HUES64 (cell line): ENCODE data around the gene KCND3.

ENCODE experiments used
- H3K27ac ChIP-seq: 2 replicates; pipeline ENCODE4 v1.7.0; 2013; ENCODE audit warnings: low read depth, low read length, inconsistent platforms
- H3K27me3 ChIP-seq: 2 replicates; pipeline ENCODE4 v1.6.1; 2013; ENCODE audit warnings: mild to moderate bottlenecking, low read length; ENCODE audit not compliant: insufficient read depth
- H3K36me3 ChIP-seq: 2 replicates; pipeline ENCODE4 v1.6.1; 2013; ENCODE audit warnings: mild to moderate bottlenecking, low read length; ENCODE audit not compliant: insufficient read depth
- H3K4me1 ChIP-seq: 2 replicates; pipeline ENCODE4 v1.6.1; 2013; ENCODE audit warnings: mild to moderate bottlenecking, low read length, moderate library complexity; ENCODE audit not compliant: insufficient read depth
- H3K4me3 ChIP-seq: 2 replicates; pipeline ENCODE4 v1.5.1; 2013; ENCODE audit warnings: mild to moderate bottlenecking, low read length, moderate library complexity
- H3K9ac ChIP-seq: 2 replicates; pipeline ENCODE4 v1.6.1; 2013; ENCODE audit warnings: mild to moderate bottlenecking, low read depth, low read length
- H3K9me3 ChIP-seq: 2 replicates; pipeline ENCODE4 v1.6.1; 2013; ENCODE audit warnings: low read depth, low read length; ENCODE audit not compliant: insufficient read depth
- WGBS: fragments of 150-250, 120-280 bp; methylation state at CpG from one replicate; pipeline ENCODE4 v1.1.7; 2013; ENCODE audit warnings: missing lambda C conversion rate; 5-methylcytosine and 5-hydroxymethylcytosine counted together

The KCND3 gene

DNA sequence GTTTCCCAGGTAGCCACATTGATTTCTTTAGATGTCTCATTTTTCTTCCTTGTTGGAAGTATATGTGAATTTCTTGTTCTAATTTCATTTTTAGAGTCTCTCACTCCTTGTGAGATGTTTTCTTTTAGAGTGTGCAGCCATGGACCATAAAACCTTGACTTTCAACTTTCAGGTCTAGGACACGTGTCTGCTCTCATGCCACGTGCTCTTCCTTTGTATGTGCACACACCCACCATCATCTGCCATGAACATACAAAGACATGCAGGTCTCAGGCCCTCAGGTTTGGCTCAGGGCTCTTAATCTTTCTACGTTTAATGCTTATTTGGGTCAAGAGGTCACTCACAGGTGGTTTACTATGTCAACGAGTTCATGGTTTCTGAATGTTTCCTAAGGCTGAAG, 163.2 kb downstream of the KCND3 start:
- no peaks in the 10 kb centered on the region for H3K9me3 ChIP-seq
- H3K27ac ChIP-seq: no peak overlapping the region

DNA sequence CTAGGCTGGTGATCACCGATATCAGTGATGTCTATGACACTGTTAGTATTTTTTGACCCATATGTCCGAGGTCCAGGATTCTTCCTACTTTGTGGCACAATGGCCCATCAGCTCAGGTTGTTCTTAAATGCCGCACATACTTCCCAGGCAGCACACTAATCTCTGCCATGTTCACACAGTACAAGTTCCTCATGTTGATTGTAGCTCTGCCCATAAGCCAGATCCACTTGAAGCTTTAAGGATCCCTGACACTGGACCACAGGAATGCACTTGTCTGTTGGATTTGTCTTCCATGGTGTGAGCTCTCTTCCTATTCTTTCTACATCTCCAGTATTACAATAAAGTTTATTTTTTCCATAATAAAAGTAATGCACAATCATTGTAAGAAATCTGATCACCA, 164.3 kb downstream of the KCND3 start:
- Histone ChIP-seq H3K9ac (no peak overlapping the region), H3K4me1 (no peaks in the 10 kb centered on the region), H3K27ac (no peak overlapping the region), H3K27me3 (no peaks in the 10 kb centered on the region), H3K36me3 (no peaks in the 10 kb centered on the region), H3K4me3 (no peak overlapping the region), H3K9me3 (no peaks in the 10 kb centered on the region)
- WGBS: 92% methylated on average over 3 of the region's 3 CpGs

More for the DNA sequence above, 163.2 kb downstream of the KCND3 start:
- Histone ChIP-seq H3K4me1 (no peaks in the 10 kb centered on the region), H3K9ac (no peak overlapping the region), H3K27me3 (no peaks in the 10 kb centered on the region), H3K4me3 (no peak overlapping the region), H3K36me3 (no peaks in the 10 kb centered on the region)
- WGBS: 85% methylated on average over 4 of the region's 4 CpGs

DNA sequence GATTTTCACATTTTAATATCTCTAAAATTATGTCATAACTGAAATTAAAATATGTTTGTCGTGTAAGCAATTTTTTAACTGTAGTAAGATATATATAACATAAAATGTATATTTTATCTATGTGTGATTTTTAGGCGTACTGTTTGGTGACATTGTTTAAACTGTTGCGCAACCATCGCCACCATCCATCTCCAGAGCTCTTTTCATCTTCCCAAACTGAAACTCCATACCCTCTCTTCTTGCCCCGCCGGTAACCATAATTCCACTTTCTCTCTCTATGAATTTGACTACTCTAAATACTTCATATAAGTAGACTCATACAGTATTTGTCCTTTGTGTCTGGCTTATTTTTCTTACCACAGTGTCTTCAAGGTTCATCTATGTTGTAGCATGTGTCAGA, 167.3 kb downstream of the KCND3 start:
- Histone ChIP-seq H3K27ac (no peak overlapping the region), H3K27me3 (no peaks in the 10 kb centered on the region), H3K4me3 (no peak overlapping the region), H3K4me1 (no peaks in the 10 kb centered on the region), H3K36me3 (no peaks in the 10 kb centered on the region), H3K9me3 (no peaks in the 10 kb centered on the region), H3K9ac (no peak overlapping the region)
- 94% methylated on average over 5 of the region's 6 CpGs for WGBS

DNA sequence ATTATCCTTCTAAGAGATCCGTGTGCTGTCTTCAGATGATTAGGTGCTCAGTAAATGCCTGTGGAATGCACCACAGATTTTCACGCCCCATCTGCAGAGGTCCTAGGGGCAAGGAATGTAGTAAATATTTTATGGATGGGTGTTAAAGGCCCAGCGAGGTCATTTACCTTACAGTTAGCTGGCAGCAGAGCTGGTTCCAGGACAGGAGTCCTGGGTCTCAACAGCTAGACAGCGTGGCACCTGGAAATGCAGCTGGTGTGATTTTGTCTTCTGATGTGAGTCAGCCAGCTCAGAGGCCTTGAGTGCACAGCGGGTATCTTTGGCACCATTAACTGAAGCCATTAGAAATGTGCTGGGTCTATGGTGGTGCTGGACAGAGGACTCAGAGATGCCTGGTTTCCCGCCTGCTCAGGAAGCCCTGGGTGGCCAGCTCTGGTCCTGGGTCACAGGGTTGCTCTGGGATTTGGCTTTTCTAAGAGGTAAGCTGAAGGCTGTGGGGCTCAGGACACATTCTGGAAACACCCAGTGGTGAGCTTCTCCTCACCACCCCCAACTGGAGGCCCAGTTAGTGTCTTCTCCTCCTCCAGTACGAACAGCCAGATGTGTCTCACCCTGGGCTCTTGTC, 168.2 kb downstream of the KCND3 start:
- no peaks in the 10 kb centered on the region for H3K27me3 ChIP-seq
- WGBS: 90% methylated on average over 7 of the region's 7 CpGs
- no peak overlapping the region for H3K4me3 ChIP-seq
- H3K36me3 ChIP-seq: no peaks in the 10 kb centered on the region
- no peaks in the 10 kb centered on the region for H3K9me3 ChIP-seq
- no peak overlapping the region for H3K27ac ChIP-seq
- no peaks in the 10 kb centered on the region for H3K4me1 ChIP-seq
- H3K9ac ChIP-seq: no peak overlapping the region

DNA sequence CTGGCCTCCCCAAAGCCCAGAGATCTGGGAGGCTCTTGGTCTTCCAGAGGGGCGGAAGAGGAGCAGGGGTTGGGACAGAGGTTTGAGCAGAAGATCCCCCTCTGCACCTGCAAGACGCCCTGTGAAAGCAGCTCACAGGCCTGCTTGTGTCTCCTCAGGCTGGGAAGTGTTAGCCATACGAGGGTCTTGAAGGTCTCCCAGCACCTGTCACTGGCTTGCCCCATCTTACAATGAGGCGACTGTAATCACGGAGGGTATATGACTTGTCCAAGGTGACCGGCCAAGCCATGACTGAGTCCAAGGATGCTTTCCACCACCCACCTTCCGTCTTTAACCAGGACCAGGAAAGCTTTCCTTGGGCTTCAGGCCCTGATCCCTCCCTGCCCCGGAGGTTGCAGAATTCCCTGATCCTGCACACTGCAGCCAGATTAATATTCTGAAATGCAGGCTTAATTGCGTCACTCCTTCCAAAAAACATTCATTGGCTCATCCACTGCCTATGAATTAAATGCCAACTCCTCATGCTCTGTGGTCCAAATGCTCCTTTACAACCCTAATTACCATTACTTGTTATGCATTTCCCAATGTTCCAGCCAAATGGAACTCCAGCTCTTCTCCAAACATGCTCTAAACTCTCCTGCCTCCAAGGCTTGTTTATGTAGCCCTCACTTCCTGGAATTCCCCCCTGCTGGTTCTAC, 169.8 kb downstream of the KCND3 start:
- Histone ChIP-seq H3K27me3 (no peaks in the 10 kb centered on the region), H3K27ac (no peak overlapping the region), H3K4me3 (no peak overlapping the region), H3K9ac (no peak overlapping the region), H3K36me3 (no peaks in the 10 kb centered on the region), H3K4me1 (no peaks in the 10 kb centered on the region), H3K9me3 (no peaks in the 10 kb centered on the region)
- 91% methylated on average over 9 of the region's 9 CpGs for WGBS

DNA sequence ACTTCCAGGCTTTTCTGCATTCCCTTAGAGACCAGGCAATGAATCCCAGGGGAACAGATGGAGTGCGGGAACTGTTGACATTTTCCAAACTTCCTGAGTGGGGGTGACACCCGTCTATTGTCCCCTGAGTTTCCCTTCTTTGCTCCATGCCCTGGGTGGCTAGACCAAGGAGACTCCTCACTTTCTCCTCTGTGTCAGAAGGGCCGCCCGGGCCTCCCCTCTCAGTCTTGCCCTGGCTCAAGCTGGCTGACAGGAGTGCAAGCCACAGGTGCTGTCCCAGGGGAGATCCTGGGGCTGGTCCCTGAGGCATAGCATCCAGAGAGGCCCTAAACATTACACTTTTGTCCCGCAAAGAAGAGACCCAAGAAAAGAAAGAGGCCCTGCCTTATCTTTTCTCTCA, 170.9 kb downstream of the KCND3 start:
- no peaks in the 10 kb centered on the region for H3K27me3 ChIP-seq

DNA sequence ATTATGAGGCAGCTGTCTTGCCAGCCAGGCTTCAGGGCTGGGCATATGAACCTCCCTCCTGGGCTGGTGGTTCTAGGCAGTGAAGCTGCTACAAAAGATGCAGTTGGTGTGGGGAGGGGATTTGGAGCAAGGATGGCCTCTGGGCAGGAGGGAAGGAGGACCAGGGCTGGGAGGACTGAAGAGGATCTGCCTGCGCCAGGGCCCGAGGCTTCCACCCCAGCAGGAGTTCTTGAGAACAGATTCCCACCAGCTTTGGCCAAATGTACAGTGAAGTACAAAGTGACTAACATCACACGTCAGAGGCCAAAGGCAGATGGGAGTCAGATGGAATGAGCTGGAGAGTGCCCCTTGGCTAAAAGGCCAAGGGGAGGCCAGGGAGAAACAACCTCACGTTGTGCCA, 171.4 kb downstream of the KCND3 start:
- no peak overlapping the region for H3K4me3 ChIP-seq
- no peaks in the 10 kb centered on the region for H3K9me3 ChIP-seq
- WGBS: 88% methylated on average over 4 of the region's 4 CpGs
- H3K36me3 ChIP-seq: no peaks in the 10 kb centered on the region
- H3K9ac ChIP-seq: no peak overlapping the region
- H3K4me1 ChIP-seq: no peaks in the 10 kb centered on the region
- no peaks in the 10 kb centered on the region for H3K27me3 ChIP-seq
- H3K27ac ChIP-seq: no peak overlapping the region

More for the DNA sequence above, 170.9 kb downstream of the KCND3 start:
- Histone ChIP-seq H3K9me3 (no peaks in the 10 kb centered on the region), H3K4me1 (no peaks in the 10 kb centered on the region), H3K36me3 (no peaks in the 10 kb centered on the region), H3K27ac (no peak overlapping the region), H3K4me3 (no peak overlapping the region), H3K9ac (no peak overlapping the region)
- 90% methylated on average over 5 of the region's 5 CpGs for WGBS

DNA sequence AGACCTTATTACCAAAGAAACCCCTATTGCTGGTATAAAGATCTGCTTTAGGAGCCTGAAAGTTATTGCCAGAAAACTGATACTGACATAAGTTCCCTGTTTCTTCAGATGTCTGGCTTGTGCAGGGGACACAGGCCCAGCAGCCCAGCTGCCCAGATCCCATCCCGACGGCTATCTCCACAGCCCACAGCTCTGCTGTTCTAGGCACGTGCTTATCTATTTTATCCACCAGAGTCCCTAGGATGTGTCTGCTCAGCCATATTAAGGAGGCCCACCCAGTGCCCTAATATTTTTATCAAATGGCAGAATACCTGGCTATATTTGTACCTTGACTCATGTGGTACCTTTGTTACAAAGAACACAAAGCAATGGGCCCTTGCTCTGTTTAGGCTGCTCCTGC, 174.8 kb downstream of the KCND3 start:
- Histone ChIP-seq H3K27ac (no peak overlapping the region), H3K36me3 (no peaks in the 10 kb centered on the region), H3K4me3 (no peak overlapping the region), H3K9ac (no peak overlapping the region), H3K27me3 (no peaks in the 10 kb centered on the region), H3K4me1 (no peaks in the 10 kb centered on the region), H3K9me3 (no peaks in the 10 kb centered on the region)
- WGBS: 94% methylated on average over 3 of the region's 3 CpGs

DNA sequence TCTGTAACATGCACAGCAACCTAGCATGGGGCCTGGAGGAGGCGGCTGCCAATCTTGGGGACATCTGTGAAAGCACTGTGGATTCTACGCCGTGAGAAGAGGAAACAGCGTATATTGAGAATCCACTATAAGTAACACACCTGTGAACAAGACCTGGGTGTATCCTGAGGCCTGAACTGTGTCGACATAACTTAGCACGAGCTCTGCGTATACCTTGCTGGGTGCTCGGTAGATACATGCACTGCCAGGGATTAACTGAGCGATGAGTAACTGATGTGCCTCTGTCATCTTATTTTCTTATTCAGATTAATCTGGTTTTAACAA, 175.2 kb downstream of the KCND3 start:
- H3K4me3 ChIP-seq: no peak overlapping the region
- no peaks in the 10 kb centered on the region for H3K9me3 ChIP-seq
- 95% methylated on average over 9 of the region's 9 CpGs for WGBS
- H3K27ac ChIP-seq: no peak overlapping the region
- H3K9ac ChIP-seq: no peak overlapping the region
- no peaks in the 10 kb centered on the region for H3K27me3 ChIP-seq
- H3K36me3 ChIP-seq: no peaks in the 10 kb centered on the region
- no peaks in the 10 kb centered on the region for H3K4me1 ChIP-seq

DNA sequence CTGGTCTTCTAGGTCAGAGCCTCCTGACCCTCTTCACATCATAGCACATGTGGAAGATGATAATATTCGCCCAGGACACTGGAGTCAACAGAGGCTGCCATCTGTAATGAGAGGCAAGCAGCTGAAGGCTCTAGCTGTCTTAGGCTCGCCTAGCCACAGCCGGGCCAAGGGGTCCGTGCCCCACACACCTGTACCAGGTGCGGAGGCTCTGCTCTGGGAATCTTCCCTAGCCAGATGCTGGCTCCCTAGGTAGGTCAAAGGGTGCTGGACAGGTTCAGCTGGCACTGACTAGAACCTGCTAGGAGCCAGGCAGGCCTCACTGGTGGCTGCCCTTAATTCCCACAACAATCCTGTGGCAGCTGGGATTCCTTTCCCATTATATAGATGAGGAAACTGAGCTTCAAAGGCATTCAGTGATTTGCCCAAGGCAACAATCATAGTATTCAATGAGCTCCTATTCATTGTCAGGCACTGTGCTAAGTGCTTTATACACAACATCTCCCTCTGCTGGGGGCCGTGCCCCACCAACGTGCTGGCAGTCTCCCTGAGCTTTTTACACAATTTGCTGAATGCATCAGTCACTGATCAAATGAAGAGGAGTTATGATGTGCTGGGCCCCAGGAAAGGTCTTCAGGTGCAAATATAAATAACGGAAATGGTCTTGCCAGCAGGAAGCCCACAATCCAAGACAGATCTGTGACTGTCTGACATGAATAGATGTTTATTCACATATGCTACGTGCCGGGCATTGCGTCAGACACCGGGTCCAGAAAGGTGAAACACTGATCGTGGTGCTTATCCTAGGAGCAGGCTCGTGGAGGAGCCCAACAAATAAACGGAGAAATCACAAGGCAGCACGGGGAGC, 175.8 kb downstream of the KCND3 start:
- Histone ChIP-seq H3K9me3 (no peaks in the 10 kb centered on the region), H3K9ac (no peak overlapping the region), H3K4me3 (no peak overlapping the region), H3K36me3 (no peaks in the 10 kb centered on the region), H3K27ac (no peak overlapping the region), H3K27me3 (no peaks in the 10 kb centered on the region), H3K4me1 (no peaks in the 10 kb centered on the region)
- WGBS: 77% methylated on average over 16 of the region's 16 CpGs

DNA sequence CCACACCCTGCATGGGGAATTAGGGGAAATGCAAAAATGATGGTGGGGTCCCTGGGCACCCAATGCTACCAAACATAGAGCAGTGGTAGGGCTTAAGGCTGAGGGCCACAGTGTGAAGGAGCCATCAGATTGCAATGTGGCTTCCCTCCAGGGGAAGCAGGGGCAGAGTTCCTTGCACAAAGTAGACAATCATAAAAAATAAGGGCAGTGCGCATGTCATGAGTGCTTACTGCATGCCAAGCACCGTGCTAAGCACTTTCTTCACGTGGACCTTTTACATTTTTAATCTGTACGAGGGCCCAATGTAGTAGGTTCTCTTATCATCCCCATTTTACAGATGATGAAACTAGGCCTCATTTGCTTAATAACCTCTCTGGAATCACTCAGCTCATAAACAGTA, 177.2 kb downstream of the KCND3 start:
- no peaks in the 10 kb centered on the region for H3K27me3 ChIP-seq
- 95% methylated on average over 4 of the region's 4 CpGs for WGBS
- H3K36me3 ChIP-seq: no peaks in the 10 kb centered on the region

More for the DNA sequence above, 177.2 kb downstream of the KCND3 start:
- no peak overlapping the region for H3K4me3 ChIP-seq
- H3K9ac ChIP-seq: no peak overlapping the region
- H3K4me1 ChIP-seq: no peaks in the 10 kb centered on the region
- no peaks in the 10 kb centered on the region for H3K9me3 ChIP-seq
- no peak overlapping the region for H3K27ac ChIP-seq
